Common myeloid progenitor, CD34-positive (primary cell): Measurements from ENCODE around the gene CST3.

Source experiments
- CTCF ChIA-PET: fragments of 350-600 bp; sonication (Branson Sonifier 250); formaldehyde crosslinking; loops from one replicate; lab custom pipeline; 2021; ENCODE audit warnings: antibody characterized with exemption; lab: Charles Lee
- POLR2A ChIA-PET: fragments of 350-600 bp; sonication (Branson Sonifier 250); formaldehyde crosslinking; loops from one replicate; lab custom pipeline; 2021; ENCODE audit warnings: antibody characterized with exemption; lab: Charles Lee
- DNase-seq, 3 donors: peaks; one replicate each; pipeline versions ENCODE4 v3.0.0 to v3.0.0-alpha.2; 2013
- H3K27ac ChIP-seq, 2 experiments: 1 replicate in 1 of 2; 2 replicates in 1 of 2; pipeline ENCODE4 v1.7.0; 2013; ENCODE audit warnings: inconsistent platforms in 2 of 2, low read length in 2 of 2, mild to moderate bottlenecking in 2 of 2, low read depth in 1 of 2, moderate library complexity in 1 of 2; ENCODE audit not compliant: severe bottlenecking in 2 of 2, insufficient read depth in 1 of 2, poor library complexity in 1 of 2
- H3K27me3 ChIP-seq, 5 experiments: replicated peaks in 2 of 5; 1 replicate in 3 of 5; 2 replicates in 2 of 5; pipeline versions ENCODE4 v1.6.1 to v1.7.0; 2013; ENCODE audit warnings: low read length in 4 of 5, mild to moderate bottlenecking in 2 of 5, moderate library complexity in 2 of 5, inconsistent platforms in 1 of 5; ENCODE audit not compliant: insufficient read depth in 5 of 5, control insufficient read depth in 4 of 5
- H3K36me3 ChIP-seq, 4 experiments: 1 replicate in 2 of 4; 2 replicates in 2 of 4; pipeline versions ENCODE4 v1.6.1 to v1.7.0; 2013; ENCODE audit warnings: low read length in 3 of 4, control low read depth in 1 of 4, mild to moderate bottlenecking in 1 of 4; ENCODE audit not compliant: control insufficient read depth in 4 of 4, insufficient read depth in 4 of 4
- H3K4me1 ChIP-seq, 4 experiments: 1 replicate in 3 of 4; 2 replicates in 1 of 4; pipeline versions ENCODE4 v1.6.1 to v1.7.1; 2013; ENCODE audit warnings: low read length in 3 of 4, mild to moderate bottlenecking in 3 of 4, control low read depth in 1 of 4, inconsistent platforms in 1 of 4, moderate library complexity in 1 of 4; ENCODE audit not compliant: control insufficient read depth in 4 of 4, insufficient read depth in 4 of 4; ENCODE audit errors: control extremely low read depth in 1 of 4
- H3K4me3 ChIP-seq, 7 experiments: 1 replicate in 4 of 7; 2 replicates in 3 of 7; pipeline versions ENCODE4 v1.5.1 to v1.7.0; 2013; ENCODE audit warnings: mild to moderate bottlenecking in 7 of 7, low read length in 6 of 7, moderate library complexity in 6 of 7, inconsistent platforms in 2 of 7, low read depth in 2 of 7, control low read depth in 1 of 7; ENCODE audit not compliant: insufficient read depth in 4 of 7, control insufficient read depth in 1 of 7; ENCODE audit errors: extremely low read depth in 1 of 7
- H3K9me3 ChIP-seq, 5 experiments: 1 replicate in 4 of 5; 2 replicates in 1 of 5; pipeline versions ENCODE4 v1.6.1 to v1.7.1; 2013; ENCODE audit warnings: low read length in 4 of 5, mild to moderate bottlenecking in 2 of 5, inconsistent platforms in 1 of 5, low read depth in 1 of 5, moderate library complexity in 1 of 5; ENCODE audit not compliant: control insufficient read depth in 4 of 5, insufficient read depth in 2 of 5; ENCODE audit errors: control extremely low read depth in 1 of 5
- WGBS: methylation state at CpG from one replicate; pipeline ENCODE4 v1.1.5; 2013; ENCODE audit not compliant: insufficient coverage; 5-methylcytosine and 5-hydroxymethylcytosine counted together

Gene CST3

DNA sequence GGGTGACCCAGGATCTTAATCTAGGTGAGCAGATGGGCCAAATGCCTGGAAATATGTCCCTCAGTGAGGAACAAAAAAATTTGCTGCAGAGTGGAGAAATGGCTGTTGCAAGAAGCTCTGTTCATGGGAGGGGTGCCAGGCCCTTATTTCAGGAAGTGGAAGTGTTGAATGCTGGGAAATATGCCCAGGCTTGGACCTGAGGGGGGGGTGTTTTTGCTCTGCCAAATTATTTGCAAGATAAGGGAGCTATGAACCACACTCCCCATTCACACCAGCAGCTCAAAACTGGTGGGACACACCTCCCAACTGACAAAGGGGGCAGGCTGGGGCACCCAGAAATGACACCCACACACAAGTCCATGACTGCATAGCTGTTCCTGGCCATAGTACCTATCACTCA is 42.4 kb upstream of the CST3 start:
- CTCF ChIA-PET = interaction anchor here (1.2 to 1.8 kb wide), 3 partner anchors 9 to 18 kb away, joined by 3 to 4 read pairs (median 4); no protein-coding TSS in a partner anchor
- peaks cover 0 to 5% (median 3%) of the 10 kb centered on the region in 4 experiments for H3K4me1 ChIP-seq

DNA sequence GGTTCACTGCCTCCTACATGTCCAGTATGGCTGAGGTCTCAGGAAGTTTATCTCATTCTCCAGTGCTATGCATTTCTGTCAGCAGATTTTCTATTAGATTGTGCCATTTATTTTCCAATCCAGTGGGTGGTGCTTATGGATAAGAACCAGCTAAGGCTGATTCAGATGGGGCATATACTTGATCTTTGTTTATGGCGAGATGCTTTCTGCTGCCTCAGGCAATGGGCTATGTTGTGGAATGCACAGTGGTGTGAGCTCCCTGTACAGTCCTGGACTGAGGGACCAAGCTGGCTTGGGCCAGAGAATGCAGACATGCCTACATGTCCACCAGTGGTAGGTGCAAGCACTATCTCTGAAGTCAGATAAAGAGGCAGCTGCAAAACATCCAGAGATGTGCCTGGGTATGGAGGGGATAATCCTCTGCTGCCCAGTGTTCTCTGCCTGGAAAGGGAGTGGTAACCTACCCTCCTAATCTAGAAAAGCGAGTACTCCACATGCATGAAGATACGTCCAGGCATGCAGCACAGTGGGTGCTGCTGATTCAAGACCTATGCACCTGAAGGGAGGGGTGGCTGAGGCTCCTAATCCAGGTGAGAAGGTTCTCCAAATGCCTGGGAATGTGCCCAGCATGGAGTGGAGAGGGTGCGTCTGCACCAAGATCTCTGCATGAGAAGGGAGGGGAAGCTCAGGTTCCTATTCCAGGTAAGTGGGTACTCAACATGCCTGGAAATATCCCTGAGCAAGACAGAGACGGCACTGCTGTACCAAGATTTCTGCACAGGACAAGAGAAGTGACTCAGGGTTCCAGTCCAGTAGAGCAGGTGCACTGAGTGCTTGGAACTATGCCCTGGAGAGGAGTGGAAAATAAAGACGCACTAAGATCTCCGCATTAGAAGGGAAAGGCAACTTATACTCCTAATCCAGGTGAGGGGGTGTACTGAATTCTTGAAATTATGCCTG is 41.7 kb upstream of the CST3 start:
- no peak for DNase-seq
- H3K9me3 ChIP-seq = no peaks in the 10 kb centered on the region
- POLR2A ChIA-PET = no interaction called here
- WGBS = 98% methylated on average over 5 of the region's 7 CpGs
- no peaks in the 10 kb centered on the region for H3K36me3 ChIP-seq
- H3K4me3 ChIP-seq = no peak overlapping the region
- CTCF ChIA-PET = interaction anchor here (1.2 to 1.8 kb wide), 3 partner anchors 8 to 17 kb away, joined by 3 to 4 read pairs (median 4); no protein-coding TSS in a partner anchor
- H3K27me3 ChIP-seq = no peaks in the 10 kb centered on the region
- no peak overlapping the region for H3K27ac ChIP-seq
- peaks cover 0 to 5% (median 3%) of the 10 kb centered on the region in 4 experiments for H3K4me1 ChIP-seq

More for the DNA sequence above, 42.4 kb upstream of the CST3 start:
- Histone ChIP-seq H3K27me3 (no peaks in the 10 kb centered on the region), H3K4me3 (no peak overlapping the region), H3K27ac (no peak overlapping the region), H3K9me3 (no peaks in the 10 kb centered on the region), H3K36me3 (no peaks in the 10 kb centered on the region)
- peak in 1 of 3 donors; percentile 17 for DNase-seq
- POLR2A ChIA-PET = no interaction called here

DNA sequence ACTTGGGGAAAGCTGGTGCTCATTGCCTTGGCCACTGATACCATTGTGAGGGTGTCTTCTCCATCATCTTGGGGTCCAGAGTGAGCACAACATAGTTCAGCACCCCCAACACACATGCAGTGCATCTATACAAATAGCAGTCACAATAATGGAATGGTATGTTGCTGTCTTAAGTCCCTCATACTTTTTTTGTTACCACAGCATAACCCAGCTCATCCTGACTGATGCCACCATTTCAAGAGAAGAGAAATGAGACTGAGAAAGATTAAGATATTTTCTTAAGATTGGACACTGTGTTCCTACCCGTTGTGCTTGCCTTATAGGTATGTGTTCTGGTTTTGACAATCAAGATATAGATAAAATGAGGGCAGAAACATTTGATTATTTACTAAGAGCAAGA is 35.5 kb upstream of the CST3 start:
- WGBS = 100% methylated on average over 1 of the region's 1 CpG

DNA sequence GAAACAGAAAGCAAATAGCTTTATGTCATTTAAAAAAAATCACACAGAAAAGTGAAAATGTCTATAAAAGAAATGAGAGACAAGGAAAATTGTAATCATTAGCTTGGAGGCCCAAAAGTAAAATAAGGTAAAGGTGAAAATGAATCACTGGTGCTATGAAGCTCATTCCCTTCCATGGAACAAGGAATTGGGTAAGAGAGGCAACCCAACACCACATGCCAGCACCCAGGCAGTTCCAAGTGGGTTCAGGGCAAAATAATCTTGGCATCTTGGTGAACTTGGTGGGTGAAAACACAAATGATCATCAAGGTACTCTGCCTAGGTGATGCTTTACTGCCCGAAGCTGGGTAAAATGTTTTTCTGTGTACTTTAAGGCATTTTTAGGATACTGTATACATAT is 34.4 kb upstream of the CST3 start:
- Histone ChIP-seq H3K4me1 (no peaks in the 10 kb centered on the region), H3K9me3 (no peaks in the 10 kb centered on the region), H3K36me3 (no peaks in the 10 kb centered on the region), H3K27me3 (no peaks in the 10 kb centered on the region), H3K4me3 (no peak overlapping the region), H3K27ac (no peak overlapping the region)
- ChIA-PET POLR2A (no interaction called here), CTCF (no interaction called here)
- no CpG with 5 or more reads among the region's 1 CpG for WGBS
- no peak for DNase-seq

More for the DNA sequence above, 35.5 kb upstream of the CST3 start:
- Histone ChIP-seq H3K9me3 (no peaks in the 10 kb centered on the region), H3K4me3 (no peak overlapping the region), H3K27ac (no peak overlapping the region), H3K36me3 (no peaks in the 10 kb centered on the region), H3K4me1 (no peaks in the 10 kb centered on the region), H3K27me3 (no peaks in the 10 kb centered on the region)
- CTCF ChIA-PET = no interaction called here
- POLR2A ChIA-PET = no interaction called here
- DNase-seq = no peak

GRCh38 chr20:23671479-23671878 is 33.7 kb upstream of the CST3 start:
- ChIA-PET POLR2A (no interaction called here), CTCF (interaction anchor here (1.2 kb wide), 1 partner anchor 8 kb away, joined by 3 read pairs; no protein-coding TSS in a partner anchor)
- WGBS = 100% methylated on average over 3 of the region's 3 CpGs
- no peaks in the 10 kb centered on the region for H3K27me3 ChIP-seq
- H3K9me3 ChIP-seq = no peaks in the 10 kb centered on the region
- DNase-seq = no peak
- no peak overlapping the region for H3K27ac ChIP-seq
- no peaks in the 10 kb centered on the region for H3K36me3 ChIP-seq
- H3K4me3 ChIP-seq = no peak overlapping the region
- peaks cover 0 to 2% (median 0%) of the 10 kb centered on the region in 4 experiments for H3K4me1 ChIP-seq

DNA sequence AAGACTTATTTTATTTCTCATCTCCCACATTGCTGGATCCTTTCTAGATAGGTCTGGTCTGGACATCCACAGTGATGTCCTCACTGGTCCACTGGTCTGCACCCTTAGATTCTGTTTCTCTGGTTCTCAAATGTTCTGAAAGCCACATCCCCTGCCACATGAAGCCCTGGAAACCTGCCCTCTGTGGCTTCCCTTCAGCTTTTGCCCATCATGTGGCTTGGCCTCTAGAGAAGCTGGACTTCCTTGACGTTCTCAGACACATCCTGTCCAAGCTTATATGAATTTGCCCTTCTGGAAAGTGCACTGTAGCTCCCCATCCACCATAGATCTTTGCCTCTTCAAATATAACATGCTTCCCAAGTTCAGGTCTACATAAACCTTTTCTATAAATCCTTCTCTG is 32.6 kb upstream of the CST3 start:
- no peak overlapping the region for H3K4me3 ChIP-seq
- no peak overlapping the region for H3K27ac ChIP-seq
- CTCF ChIA-PET = interaction anchor here (0.5 to 1.2 kb wide), 2 partner anchors 9 to 23 kb away, joined by 3 read pairs; no protein-coding TSS in a partner anchor
- peaks cover 0 to 2% (median 0%) of the 10 kb centered on the region in 4 experiments for H3K4me1 ChIP-seq
- H3K27me3 ChIP-seq = no peaks in the 10 kb centered on the region
- H3K9me3 ChIP-seq = no peaks in the 10 kb centered on the region
- POLR2A ChIA-PET = no interaction called here
- no peak for DNase-seq
- WGBS = 0% methylated on average over 1 of the region's 1 CpG
- H3K36me3 ChIP-seq = no peaks in the 10 kb centered on the region

GRCh38 chr20:23669866-23670265 is 32.1 kb upstream of the CST3 start:
- H3K9me3 ChIP-seq = no peaks in the 10 kb centered on the region
- H3K4me1 ChIP-seq = peaks cover 0 to 2% (median 0%) of the 10 kb centered on the region in 4 experiments
- H3K36me3 ChIP-seq = no peaks in the 10 kb centered on the region
- CTCF ChIA-PET = interaction anchor here (0.5 kb wide), 1 partner anchor 23 kb away, joined by 3 read pairs; no protein-coding TSS in a partner anchor
- no peak overlapping the region for H3K27ac ChIP-seq
- POLR2A ChIA-PET = no interaction called here
- WGBS = 100% methylated on average over 7 of the region's 7 CpGs
- DNase-seq = no peak
- no peak overlapping the region for H3K4me3 ChIP-seq
- H3K27me3 ChIP-seq = no peaks in the 10 kb centered on the region
